ENCODE results near the gene EXTL2.

GRCh38 chr1:100941098-100941527, 46.5 kb upstream of the EXTL2 start:
- TF ChIP-seq POLR2A (IDR thresholded peaks at IDR 0.05) = no peak
- TF ChIP-seq CTCF (IDR thresholded peaks at IDR 0.05) = no peak
